Measurements from ENCODE around the gene HINFP.

Gene HINFP

GRCh38 chr11:119121008-119121810 lies at the start of gene HINFP:
Gene HINFP, plus strand, starts transcription at chr11:119121580. Its CDS starts 5,365 bp downstream, at chr11:119126945.
- DNase-seq = peak; percentile 94

DNA sequence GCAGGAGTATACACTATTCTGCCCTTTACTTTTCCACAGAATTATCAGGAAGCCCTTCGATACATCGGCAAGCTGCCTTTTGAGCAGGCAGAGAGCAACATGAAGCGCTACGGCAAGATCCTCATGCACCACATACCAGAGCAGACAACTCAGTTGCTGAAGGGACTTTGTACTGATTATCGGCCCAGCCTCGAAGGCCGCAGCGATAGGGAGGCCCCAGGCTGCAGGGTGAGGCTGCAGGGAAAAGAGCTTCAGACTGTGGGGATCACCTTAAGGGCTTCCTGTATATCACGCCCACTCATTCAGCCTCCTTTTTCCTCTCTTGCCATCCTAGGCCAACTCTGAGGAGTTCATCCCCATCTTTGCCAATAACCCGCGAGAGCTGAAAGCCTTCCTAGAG lies 43.5 kb upstream of the HINFP start:
- no peak for DNase-seq

GRCh38 chr11:119078675-119079420 lies 42.5 kb upstream of the HINFP start:
- no peak for DNase-seq

DNA sequence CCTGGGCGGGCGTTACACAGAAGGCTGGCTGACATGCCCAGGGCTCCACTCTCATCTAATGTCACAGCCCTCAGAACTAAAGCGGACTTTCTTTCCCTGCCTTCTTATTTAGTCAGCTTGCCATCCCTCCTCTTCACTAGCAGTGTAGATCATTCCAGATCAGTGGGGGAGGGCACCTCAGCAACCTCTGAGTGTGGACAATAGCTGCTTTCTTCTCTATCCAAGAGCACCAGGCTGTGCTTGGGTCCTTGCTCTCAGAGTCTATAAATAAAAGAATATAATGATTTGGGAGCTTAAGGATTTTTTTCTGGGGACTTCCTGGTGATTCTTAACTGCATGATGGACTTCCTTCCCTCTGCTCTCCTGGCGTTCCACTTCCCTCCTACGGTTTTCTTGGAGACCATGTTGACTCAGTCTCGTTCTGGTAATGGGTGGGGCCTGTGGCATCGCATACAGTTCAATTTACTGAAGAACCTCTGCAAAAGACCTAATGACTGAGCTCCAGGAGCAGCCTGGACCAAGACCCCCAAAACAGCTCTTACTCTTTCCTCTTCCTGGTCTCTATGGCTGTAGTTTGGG lies 39.6 kb upstream of the HINFP start:
- DNase-seq = no peak

DNA sequence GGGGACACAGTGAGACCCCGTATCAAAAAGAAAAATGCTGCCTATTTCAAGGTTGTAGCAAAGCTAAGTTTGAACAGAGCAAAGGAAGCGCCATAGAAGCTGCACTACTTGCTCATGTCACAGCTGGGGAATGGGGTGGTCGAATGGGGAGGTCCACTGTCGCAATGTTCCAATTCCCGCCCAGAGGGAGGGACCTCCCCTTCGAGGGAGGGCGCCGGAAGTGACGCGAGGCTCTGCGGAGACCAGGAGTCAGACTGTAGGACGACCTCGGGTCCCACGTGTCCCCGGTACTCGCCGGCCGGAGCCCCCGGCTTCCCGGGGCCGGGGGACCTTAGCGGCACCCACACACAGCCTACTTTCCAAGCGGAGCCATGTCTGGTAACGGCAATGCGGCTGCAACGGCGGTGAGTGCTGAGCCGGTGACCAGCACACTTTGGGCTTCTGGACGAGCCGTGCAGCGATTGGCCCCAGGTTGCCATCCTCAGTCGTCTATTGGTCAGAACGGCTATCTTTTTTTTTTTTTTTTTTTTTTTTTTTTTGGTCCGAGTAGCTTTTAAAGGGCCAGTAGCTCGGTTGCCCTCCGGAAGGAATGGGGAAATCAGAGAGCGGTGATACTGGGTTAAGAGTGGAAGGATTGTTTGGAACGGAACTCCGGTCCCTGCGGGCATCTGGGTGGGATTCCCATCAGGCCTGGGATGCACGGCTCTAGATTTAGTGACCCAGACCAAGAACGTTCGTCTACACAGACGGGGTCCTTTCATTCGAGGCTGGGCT lies 36.5 kb upstream of the HINFP start, which contains the start of gene HMBS:
Gene HMBS, plus strand, starts transcription at position 219 of the 774 bp plus-strand sequence. Its CDS starts 153 bp downstream, at position 372.
- peak; percentile 87 for DNase-seq

DNA sequence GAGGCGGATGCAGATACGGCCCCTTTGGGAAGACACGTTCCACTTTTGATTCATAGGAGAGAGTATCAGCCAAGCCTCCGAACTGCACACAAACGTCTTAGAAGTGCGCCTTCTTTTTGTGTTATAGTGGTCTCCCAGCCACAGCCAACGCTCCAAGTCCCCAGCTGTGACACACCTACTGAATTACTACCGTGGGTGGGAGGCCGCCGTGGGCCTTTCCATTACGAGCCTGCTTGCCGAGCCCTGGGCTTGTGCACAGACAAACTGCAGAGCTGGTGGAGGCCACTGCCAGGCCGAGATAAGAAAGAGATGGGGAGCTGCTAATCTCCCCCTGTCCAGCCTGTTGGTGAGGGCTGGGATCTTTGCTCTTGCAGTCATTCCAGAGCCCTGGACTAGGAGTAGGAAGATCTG lies 35.9 kb upstream of the HINFP start:
- no peak for DNase-seq

- no peak for DNase-seq
These were observed 34.3 kb upstream of the HINFP start for GRCh38 chr11:119087123-119087522.

GRCh38 chr11:119087747-119088241 lies 33.6 kb upstream of the HINFP start:
- DNase-seq = no peak

- DNase-seq = no peak
These were observed 33.0 kb upstream of the HINFP start for GRCh38 chr11:119088406-119088805.

DNA sequence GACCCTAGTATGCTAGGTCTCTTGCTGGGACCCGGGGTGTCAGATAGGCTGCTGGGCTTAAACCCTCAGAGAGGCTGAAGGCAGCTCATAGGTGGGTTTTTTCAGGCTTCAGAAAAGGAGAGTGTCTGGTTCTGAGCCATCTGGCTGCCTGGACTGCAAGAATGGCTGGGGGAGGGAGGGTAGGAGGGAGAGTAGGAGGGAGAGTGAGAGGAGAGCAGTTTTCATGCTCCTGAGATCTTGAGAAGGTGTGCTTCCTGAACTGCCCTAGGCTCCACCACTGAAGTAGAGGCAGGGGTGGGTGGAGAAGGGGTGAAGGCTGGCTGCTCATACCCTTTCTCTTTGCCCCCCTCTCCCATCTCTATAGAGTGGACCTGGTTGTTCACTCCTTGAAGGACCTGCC lies 32.1 kb upstream of the HINFP start:
- no peak for DNase-seq

GRCh38 chr11:119091178-119091577 lies 30.2 kb upstream of the HINFP start:
- DNase-seq = no peak

DNA sequence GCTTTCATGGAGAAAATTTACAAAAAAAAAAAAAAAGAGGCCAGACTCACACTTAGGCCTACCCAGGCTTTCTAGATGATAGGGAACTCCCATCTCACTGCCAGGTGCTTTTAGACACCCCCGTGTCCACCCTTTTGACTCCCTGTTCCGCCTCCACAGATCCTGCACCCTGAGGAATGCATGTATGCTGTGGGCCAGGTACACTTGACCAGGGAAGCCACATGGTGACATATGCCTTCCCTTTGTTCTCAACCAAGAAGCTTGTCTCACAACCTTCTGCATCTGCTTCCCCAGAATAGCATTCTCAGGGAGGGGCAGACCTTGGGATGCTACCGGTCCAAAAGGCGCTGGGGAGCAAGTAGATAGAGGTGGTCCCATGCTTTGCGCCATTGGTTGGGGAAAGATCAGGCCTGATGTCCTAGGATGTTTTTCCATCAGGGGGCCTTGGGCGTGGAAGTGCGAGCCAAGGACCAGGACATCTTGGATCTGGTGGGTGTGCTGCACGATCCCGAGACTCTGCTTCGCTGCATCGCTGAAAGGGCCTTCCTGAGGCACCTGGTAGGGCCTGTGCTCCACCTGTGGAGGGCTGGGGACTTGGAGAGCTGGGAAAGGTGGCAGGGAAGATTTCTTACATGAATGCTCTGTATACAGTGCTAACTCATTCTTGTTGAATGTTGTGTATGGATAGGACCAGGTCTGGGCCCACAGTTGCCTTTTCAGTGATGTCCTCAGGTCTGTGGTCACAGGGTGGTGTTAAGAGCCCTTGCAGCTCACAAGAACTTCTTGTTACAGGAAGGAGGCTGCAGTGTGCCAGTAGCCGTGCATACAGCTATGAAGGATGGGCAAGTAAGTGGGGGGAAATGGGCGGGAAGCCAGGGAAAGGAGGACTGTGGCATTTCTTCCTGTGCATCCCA lies 29.2 kb upstream of the HINFP start:
- DNase-seq = no peak

DNA sequence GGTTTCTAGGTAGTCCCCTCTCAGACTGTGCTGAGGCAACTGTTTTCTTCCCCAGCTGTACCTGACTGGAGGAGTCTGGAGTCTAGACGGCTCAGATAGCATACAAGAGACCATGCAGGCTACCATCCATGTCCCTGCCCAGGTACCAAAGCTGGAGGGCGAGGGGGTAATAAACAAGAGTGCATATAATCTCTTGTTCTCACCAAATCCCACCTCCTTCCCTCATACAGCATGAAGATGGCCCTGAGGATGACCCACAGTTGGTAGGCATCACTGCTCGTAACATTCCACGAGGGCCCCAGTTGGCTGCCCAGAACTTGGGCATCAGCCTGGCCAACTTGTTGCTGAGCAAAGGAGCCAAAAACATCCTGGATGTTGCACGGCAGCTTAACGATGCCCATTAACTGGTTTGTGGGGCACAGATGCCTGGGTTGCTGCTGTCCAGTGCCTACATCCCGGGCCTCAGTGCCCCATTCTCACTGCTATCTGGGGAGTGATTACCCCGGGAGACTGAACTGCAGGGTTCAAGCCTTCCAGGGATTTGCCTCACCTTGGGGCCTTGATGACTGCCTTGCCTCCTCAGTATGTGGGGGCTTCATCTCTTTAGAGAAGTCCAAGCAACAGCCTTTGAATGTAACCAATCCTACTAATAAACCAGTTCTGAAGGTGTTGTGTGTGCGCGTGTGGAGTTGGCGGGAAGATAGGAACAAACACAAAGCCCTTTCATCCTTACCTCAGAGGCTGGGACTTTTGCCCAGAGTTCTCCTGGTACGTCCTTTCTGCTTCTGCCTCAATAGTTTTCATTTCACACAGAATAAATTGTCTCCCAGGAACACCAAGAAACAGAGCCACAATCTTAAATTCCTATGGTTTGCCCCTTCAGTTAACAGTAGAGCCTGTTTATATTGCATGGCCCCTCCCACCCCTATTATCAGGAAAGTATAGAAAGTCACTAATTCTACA lies 28.2 kb upstream of the HINFP start:
- no peak for DNase-seq

- no peak for DNase-seq
These were observed 27.2 kb upstream of the HINFP start for GRCh38 chr11:119093942-119094815.

DNA sequence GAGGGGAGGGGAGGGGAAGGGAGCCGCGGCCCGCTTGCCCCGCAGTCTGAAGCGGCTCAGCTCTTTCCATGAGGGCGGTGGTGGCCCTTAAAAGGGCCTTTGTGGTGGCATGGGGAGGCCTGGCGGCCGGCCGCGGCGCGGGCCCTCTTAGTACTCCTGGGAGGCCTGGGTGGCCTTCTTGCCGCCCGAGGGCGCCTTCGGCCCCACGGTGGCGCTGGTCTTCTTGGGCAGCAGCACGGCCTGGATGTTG lies 26.6 kb upstream of the HINFP start:
- DNase-seq = no peak

- DNase-seq = peak; percentile 96
These were observed 26.1 kb upstream of the HINFP start for GRCh38 chr11:119095066-119095880.

- no peak for DNase-seq
These were observed 21.7 kb upstream of the HINFP start for GRCh38 chr11:119099711-119100110.

- no peak for DNase-seq
These were observed 21.0 kb upstream of the HINFP start for GRCh38 chr11:119100246-119100970.

Measured in NCI-H2171 treated with DMSO at 0.1 percent for 48 hours (cell line).